ENCODE measurements around the gene MIOX. TPM values are rescaled to one million over a fixed set of nuclear protein-coding genes. Genes with fewer than 3 reads are reported as not detected.

The MIOX gene
- total and polyA plus RNA-seq, 2 of the 13 experiments (the other 11 are each of a cell fraction or from before 2014, with no cell fraction given) = 1.5 to 2.9 TPM

DNA sequence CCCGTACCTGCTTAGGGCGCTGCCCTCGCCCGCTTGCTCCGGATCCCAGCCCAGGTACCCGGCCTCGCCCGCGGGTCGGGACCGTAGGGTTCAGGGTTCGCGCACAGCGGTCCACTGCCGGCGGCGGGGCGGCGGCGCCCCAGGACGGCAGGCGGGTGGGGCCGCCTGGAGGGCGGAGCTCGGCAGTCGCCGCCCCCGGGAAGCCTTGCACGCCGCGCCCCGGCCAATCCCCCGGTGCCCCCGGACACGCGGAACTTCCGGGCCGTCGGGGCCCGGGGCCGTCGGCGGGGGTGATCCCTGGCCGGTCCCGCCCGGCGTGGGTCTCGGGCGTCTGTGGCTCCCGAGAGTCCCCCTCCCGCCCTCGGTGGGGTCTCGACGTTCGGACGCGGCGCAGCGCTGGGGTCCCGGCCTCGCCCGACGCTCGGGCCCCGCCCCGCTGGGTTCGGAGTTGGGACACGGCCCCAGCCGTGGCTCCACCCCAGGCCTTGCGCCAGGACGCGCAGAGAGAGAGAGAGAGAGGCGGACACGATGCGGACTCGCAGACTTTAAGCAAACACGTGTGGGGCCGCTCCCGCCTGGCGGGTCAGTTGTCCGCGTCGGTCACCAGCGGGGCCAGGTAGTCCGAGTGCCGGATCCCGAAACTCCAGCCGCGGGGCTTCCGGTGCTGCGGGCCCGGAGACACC, 43.4 kb downstream of the MIOX start, which contains the start of gene TYMP (continued):
- TF ChIP-seq, protein P1, sequence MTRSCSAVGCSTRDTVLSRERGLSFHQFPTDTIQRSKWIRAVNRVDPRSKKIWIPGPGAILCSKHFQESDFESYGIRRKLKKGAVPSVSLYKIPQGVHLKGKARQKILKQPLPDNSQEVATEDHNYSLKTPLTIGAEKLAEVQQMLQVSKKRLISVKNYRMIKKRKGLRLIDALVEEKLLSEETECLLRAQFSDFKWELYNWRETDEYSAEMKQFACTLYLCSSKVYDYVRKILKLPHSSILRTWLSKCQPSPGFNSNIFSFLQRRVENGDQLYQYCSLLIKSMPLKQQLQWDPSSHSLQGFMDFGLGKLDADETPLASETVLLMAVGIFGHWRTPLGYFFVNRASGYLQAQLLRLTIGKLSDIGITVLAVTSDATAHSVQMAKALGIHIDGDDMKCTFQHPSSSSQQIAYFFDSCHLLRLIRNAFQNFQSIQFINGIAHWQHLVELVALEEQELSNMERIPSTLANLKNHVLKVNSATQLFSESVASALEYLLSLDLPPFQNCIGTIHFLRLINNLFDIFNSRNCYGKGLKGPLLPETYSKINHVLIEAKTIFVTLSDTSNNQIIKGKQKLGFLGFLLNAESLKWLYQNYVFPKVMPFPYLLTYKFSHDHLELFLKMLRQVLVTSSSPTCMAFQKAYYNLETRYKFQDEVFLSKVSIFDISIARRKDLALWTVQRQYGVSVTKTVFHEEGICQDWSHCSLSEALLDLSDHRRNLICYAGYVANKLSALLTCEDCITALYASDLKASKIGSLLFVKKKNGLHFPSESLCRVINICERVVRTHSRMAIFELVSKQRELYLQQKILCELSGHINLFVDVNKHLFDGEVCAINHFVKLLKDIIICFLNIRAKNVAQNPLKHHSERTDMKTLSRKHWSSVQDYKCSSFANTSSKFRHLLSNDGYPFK (CRISPR knock-in tag; IDR thresholded peaks at IDR 0.05; ENCODE audit: borderline replicate concordance) = peak; percentile 56; the same call in 1 of the 2 replicates
- TF ChIP-seq ZNF629 (CRISPR knock-in tag; conservative IDR thresholded peaks at IDR 0.05) = peak; percentile 49; the same call in 1 of the 2 replicates
- TF ChIP-seq THAP11 (CRISPR knock-in tag; IDR thresholded peaks at IDR 0.05) = peak; percentile 60; the same call in 1 of the 2 replicates
- no peak for TF ChIP-seq ZSCAN22 (CRISPR knock-in tag; IDR thresholded peaks at IDR 0.05)
- TF ChIP-seq ZNF235 (CRISPR knock-in tag; IDR thresholded peaks at IDR 0.05; ENCODE audit: borderline replicate concordance) = no peak; the same call in 1 of the 2 replicates
- TF ChIP-seq DPF2 (CRISPR knock-in tag; IDR thresholded peaks at IDR 0.05; ENCODE audit: borderline replicate concordance, low read depth) = no peak
- no peak for TF ChIP-seq ZBTB33 (CRISPR knock-in tag; IDR thresholded peaks at IDR 0.05)
- no peak for TF ChIP-seq PAWR (CRISPR knock-in tag; IDR thresholded peaks at IDR 0.05; ENCODE audit: borderline replicate concordance)
- TF ChIP-seq ZNF547 (CRISPR knock-in tag; IDR thresholded peaks at IDR 0.05) = no peak; the same call in 1 of the 2 replicates
- TF ChIP-seq, protein P2, sequence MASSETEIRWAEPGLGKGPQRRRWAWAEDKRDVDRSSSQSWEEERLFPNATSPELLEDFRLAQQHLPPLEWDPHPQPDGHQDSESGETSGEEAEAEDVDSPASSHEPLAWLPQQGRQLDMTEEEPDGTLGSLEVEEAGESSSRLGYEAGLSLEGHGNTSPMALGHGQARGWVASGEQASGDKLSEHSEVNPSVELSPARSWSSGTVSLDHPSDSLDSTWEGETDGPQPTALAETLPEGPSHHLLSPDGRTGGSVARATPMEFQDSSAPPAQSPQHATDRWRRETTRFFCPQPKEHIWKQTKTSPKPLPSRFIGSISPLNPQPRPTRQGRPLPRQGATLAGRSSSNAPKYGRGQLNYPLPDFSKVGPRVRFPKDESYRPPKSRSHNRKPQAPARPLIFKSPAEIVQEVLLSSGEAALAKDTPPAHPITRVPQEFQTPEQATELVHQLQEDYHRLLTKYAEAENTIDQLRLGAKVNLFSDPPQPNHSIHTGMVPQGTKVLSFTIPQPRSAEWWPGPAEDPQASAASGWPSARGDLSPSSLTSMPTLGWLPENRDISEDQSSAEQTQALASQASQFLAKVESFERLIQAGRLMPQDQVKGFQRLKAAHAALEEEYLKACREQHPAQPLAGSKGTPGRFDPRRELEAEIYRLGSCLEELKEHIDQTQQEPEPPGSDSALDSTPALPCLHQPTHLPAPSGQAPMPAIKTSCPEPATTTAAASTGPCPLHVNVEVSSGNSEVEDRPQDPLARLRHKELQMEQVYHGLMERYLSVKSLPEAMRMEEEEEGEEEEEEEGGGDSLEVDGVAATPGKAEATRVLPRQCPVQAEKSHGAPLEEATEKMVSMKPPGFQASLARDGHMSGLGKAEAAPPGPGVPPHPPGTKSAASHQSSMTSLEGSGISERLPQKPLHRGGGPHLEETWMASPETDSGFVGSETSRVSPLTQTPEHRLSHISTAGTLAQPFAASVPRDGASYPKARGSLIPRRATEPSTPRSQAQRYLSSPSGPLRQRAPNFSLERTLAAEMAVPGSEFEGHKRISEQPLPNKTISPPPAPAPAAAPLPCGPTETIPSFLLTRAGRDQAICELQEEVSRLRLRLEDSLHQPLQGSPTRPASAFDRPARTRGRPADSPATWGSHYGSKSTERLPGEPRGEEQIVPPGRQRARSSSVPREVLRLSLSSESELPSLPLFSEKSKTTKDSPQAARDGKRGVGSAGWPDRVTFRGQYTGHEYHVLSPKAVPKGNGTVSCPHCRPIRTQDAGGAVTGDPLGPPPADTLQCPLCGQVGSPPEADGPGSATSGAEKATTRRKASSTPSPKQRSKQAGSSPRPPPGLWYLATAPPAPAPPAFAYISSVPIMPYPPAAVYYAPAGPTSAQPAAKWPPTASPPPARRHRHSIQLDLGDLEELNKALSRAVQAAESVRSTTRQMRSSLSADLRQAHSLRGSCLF (CRISPR knock-in tag; IDR thresholded peaks at IDR 0.05; ENCODE audit: borderline replicate concordance) = peak; percentile 96; the same call in 1 of the 2 replicates
- TF ChIP-seq HNRNPUL1 (IDR thresholded peaks at IDR 0.05; ENCODE audit: low read depth, low read length) = no peak
- TF ChIP-seq ZNF788 (CRISPR knock-in tag; IDR thresholded peaks at IDR 0.05; ENCODE audit: borderline replicate concordance) = peak; percentile 77
- no peak; the same call in 1 of the 2 replicates for TF ChIP-seq ZNF543 (CRISPR knock-in tag; IDR thresholded peaks at IDR 0.05)
- peak; percentile 62 for TF ChIP-seq RARA (CRISPR knock-in tag; IDR thresholded peaks at IDR 0.05)
- no peak for TF ChIP-seq PHB2 (IDR thresholded peaks at IDR 0.05; ENCODE audit: partially characterized antibody)
- no peak for TF ChIP-seq ZNF24 (IDR thresholded peaks at IDR 0.05)
- TF ChIP-seq, protein P3, sequence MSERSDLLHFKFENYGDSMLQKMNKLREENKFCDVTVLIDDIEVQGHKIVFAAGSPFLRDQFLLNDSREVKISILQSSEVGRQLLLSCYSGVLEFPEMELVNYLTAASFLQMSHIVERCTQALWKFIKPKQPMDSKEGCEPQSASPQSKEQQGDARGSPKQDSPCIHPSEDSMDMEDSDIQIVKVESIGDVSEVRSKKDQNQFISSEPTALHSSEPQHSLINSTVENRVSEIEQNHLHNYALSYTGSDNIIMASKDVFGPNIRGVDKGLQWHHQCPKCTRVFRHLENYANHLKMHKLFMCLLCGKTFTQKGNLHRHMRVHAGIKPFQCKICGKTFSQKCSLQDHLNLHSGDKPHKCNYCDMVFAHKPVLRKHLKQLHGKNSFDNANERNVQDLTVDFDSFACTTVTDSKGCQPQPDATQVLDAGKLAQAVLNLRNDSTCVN (CRISPR knock-in tag; IDR thresholded peaks at IDR 0.05; ENCODE audit: borderline replicate concordance) = no peak
- TF ChIP-seq MBNL3 (CRISPR knock-in tag; conservative IDR thresholded peaks at IDR 0.05) = no peak
